Keratinocyte (primary cell): ENCODE results near the gene HOXB2. TPM values are rescaled to one million over a fixed set of nuclear protein-coding genes. Genes with fewer than 3 reads are reported as not detected.

Experiments
- DNase-seq: peaks from one replicate; pipeline ENCODE4 v3.0.0-alpha.2; 2011; ENCODE audit warnings: low read depth, missing footprints, low spot score
- FAIRE-seq: peaks from 2 replicates; lab custom pipeline; 2011; peaks lifted over from hg19 to GRCh38; lab: Jason Lieb, UNC
- H2AFZ ChIP-seq: 2 replicates; pipeline ENCODE4 v1.6.0; 2012; ENCODE audit warnings: low read length, control low read depth, inconsistent platforms; ENCODE audit not compliant: control insufficient read depth
- H3K27ac ChIP-seq: 2 replicates; pipeline ENCODE4 v1.5.1; 2011; ENCODE audit warnings: low read length; ENCODE audit not compliant: control insufficient read depth, insufficient read depth
- H3K27me3 ChIP-seq: 3 replicates; pipeline ENCODE4 v1.6.0; 2011; ENCODE audit warnings: low read length; ENCODE audit not compliant: control insufficient read depth, insufficient read depth; ENCODE audit errors: extremely low read depth
- H3K36me3 ChIP-seq, 2 experiments: 2 replicates in 1 of 2; 3 replicates in 1 of 2; pipeline ENCODE4 v1.5.1; 2011; ENCODE audit warnings: low read length in 2 of 2, mild to moderate bottlenecking in 1 of 2; ENCODE audit not compliant: control insufficient read depth in 2 of 2, insufficient read depth in 2 of 2; ENCODE audit errors: extremely low read depth in 1 of 2
- H3K4me1 ChIP-seq: 3 replicates; pipeline ENCODE4 v1.5.1; 2011; ENCODE audit warnings: low read length; ENCODE audit not compliant: control insufficient read depth, insufficient read depth; ENCODE audit errors: extremely low read depth
- H3K4me2 ChIP-seq: 3 replicates; pipeline ENCODE4 v1.6.0; 2011; ENCODE audit warnings: low read depth, low read length; ENCODE audit not compliant: control insufficient read depth, insufficient read depth; ENCODE audit errors: extremely low read depth
- H3K4me3 ChIP-seq, 3 experiments: fragments of 200-600 bp in 1 of 3; sonication (generic) in 1 of 3; 2 replicates in 2 of 3; 3 replicates in 1 of 3; pipeline ENCODE4 v1.5.1; 2011 to 2016; ENCODE audit warnings: low read length in 3 of 3, mild to moderate bottlenecking in 3 of 3, control low read depth in 2 of 3, inconsistent platforms in 1 of 3, low read depth in 1 of 3, mixed read lengths in 1 of 3, mixed run types in 1 of 3, moderate library complexity in 1 of 3; ENCODE audit not compliant: control insufficient read depth in 2 of 3, insufficient read depth in 2 of 3; ENCODE audit errors: extremely low read depth in 1 of 3
- H3K79me2 ChIP-seq: 2 replicates; pipeline ENCODE4 v1.6.0; 2012; ENCODE audit warnings: low read length; ENCODE audit not compliant: control insufficient read depth, insufficient read depth
- H3K9ac ChIP-seq: 3 replicates; pipeline ENCODE4 v1.6.0; 2011; ENCODE audit warnings: low read length; ENCODE audit not compliant: control insufficient read depth, insufficient read depth; ENCODE audit errors: extremely low read depth
- H3K9me1 ChIP-seq: 3 replicates; pipeline ENCODE4 v1.6.0; 2011; ENCODE audit warnings: low read length; ENCODE audit not compliant: control insufficient read depth, insufficient read depth; ENCODE audit errors: extremely low read depth
- H3K9me3 ChIP-seq: 2 replicates; pipeline ENCODE4 v1.5.1; 2012; ENCODE audit warnings: low read depth, low read length; ENCODE audit not compliant: control insufficient read depth
- H4K20me1 ChIP-seq: 3 replicates; pipeline ENCODE4 v1.6.0; 2011; ENCODE audit warnings: low read length; ENCODE audit not compliant: control insufficient read depth, insufficient read depth; ENCODE audit errors: extremely low read depth
- CTCF ChIP-seq, 3 experiments: IDR thresholded peaks in 1 of 3; conservative IDR thresholded peaks in 1 of 3; optimal IDR thresholded peaks in 1 of 3; 2 replicates in 2 of 3; 3 replicates in 1 of 3; pipeline versions ENCODE3 to v1.5.1; 2011; ENCODE audit warnings: low read length in 3 of 3, mild to moderate bottlenecking in 3 of 3, moderate library complexity in 2 of 3, control low read depth in 1 of 3, inconsistent platforms in 1 of 3; ENCODE audit not compliant: insufficient read depth in 2 of 3; ENCODE audit errors: extremely low read depth in 1 of 3
- EZH2 ChIP-seq: IDR thresholded peaks from one replicate; pipeline ENCODE4 v1.6.1; 2012; ENCODE audit warnings: inconsistent platforms, mild to moderate bottlenecking, low read length, moderate library complexity
- dilution Hi-C: fragments of 300-500 bp; cut with MboI; formaldehyde crosslinking; loops from one replicate; pipeline ENCODE4 v1.7.0; 2020; ENCODE audit warnings: low sequenced_read_pairs; ENCODE audit not compliant: extremely low pct_ligation_motif_present
- polyA plus RNA-seq, 5 experiments: library from polyadenylated mRNA; depleted of rRNA in 3 of 5; stranded (reverse) in 3 of 5; stranded (forward) in 1 of 5; unstranded in 1 of 5; fragments of >200 nt; gene quantifications; 1 replicate in 1 of 5; 2 replicates in 3 of 5; 3 replicates in 1 of 5; pipeline versions ENCODE4 v1.2.1 to v1.2.3, GENCODE V29; 2011 to 2012; ENCODE audit warnings: missing spikeins in 2 of 5, low read depth in 1 of 5, low replicate concordance in 1 of 5

The HOXB2 gene
- polyA plus RNA-seq, 1 donor (not counting 4 experiments of a cell fraction or from before 2014, with no cell fraction given), result 3.8 TPM

GRCh38 chr17:48517478-48517877, 27.4 kb downstream of the HOXB2 start:
- TF ChIP-seq CTCF (optimal IDR thresholded peaks at IDR 0.05 in 1 of 3, IDR thresholded peaks at IDR 0.05 in 1 of 3, conservative IDR thresholded peaks at IDR 0.05 in 1 of 3; ENCODE audit: extremely low read depth in 1 of 3, insufficient read depth in 2 of 3, low read length in 3 of 3), result no peak
- TF ChIP-seq EZH2, result no peak
- H3K79me2 ChIP-seq, result no peaks in the 10 kb centered on the region
- no peak overlapping the region for H2AFZ ChIP-seq
- H4K20me1 ChIP-seq, result no peaks in the 10 kb centered on the region
- no peak overlapping the region for H3K27ac ChIP-seq
- no peak for FAIRE-seq
- H3K4me2 ChIP-seq, result no peak overlapping the region
- no peak for DNase-seq
- dilution Hi-C loops, result no loop called here
- no peak overlapping the region for H3K4me3 ChIP-seq
- H3K36me3 ChIP-seq, result no peaks in the 10 kb centered on the region
- H3K27me3 ChIP-seq, result peaks cover 38% of the 10 kb centered on the region
- no peaks in the 10 kb centered on the region for H3K4me1 ChIP-seq
- no peaks in the 10 kb centered on the region for H3K9me3 ChIP-seq
- no peak overlapping the region for H3K9ac ChIP-seq
- no peaks in the 10 kb centered on the region for H3K9me1 ChIP-seq

- FAIRE-seq, result no peak
- peaks cover 38% of the 10 kb centered on the region for H3K27me3 ChIP-seq
Measured at GRCh38 chr17:48515925-48516900, 28.7 kb downstream of the HOXB2 start.

More at GRCh38 chr17:48515925-48516900, 28.7 kb downstream of the HOXB2 start:
- Histone ChIP-seq H3K36me3 (no peaks in the 10 kb centered on the region), H3K79me2 (no peaks in the 10 kb centered on the region), H3K9me3 (no peaks in the 10 kb centered on the region), H3K4me1 (no peaks in the 10 kb centered on the region), H3K27ac (no peak overlapping the region), H4K20me1 (no peaks in the 10 kb centered on the region), H2AFZ (no peak overlapping the region), H3K9me1 (no peaks in the 10 kb centered on the region), H3K4me2 (no peak overlapping the region), H3K9ac (no peak overlapping the region), H3K4me3 (no peak overlapping the region)
- dilution Hi-C loops, result no loop called here
- no peak for DNase-seq
- no peak for TF ChIP-seq EZH2
- TF ChIP-seq CTCF (optimal IDR thresholded peaks at IDR 0.05 in 1 of 3, IDR thresholded peaks at IDR 0.05 in 1 of 3, conservative IDR thresholded peaks at IDR 0.05 in 1 of 3; ENCODE audit: extremely low read depth in 1 of 3, insufficient read depth in 2 of 3, low read length in 3 of 3), result no peak
